Stimulated activated CD8-positive, alpha-beta memory T cell treated with anti-CD3 and anti-CD28 coated beads, Interleukin-4, amount 100 ng/mL, for 48 hours (primary cell): Measurements from ENCODE around the gene SOHLH1.
"Not testable (repeated sequence)": the region's sequence is repeated elsewhere in the genome, so short reads cannot be mapped to it uniquely, and the experiment has no call there.

Source experiments
- DNase-seq: peaks from one replicate; pipeline ENCODE4 v3.0.0-alpha.2; 2020

Gene SOHLH1

GRCh38 chr9:135676891-135677290, 22.4 kb downstream of the SOHLH1 start:
- no peak for DNase-seq

- no peak for DNase-seq
These were observed 24.3 kb downstream of the SOHLH1 start for GRCh38 chr9:135674977-135675376.

GRCh38 chr9:135673941-135674340, 25.3 kb downstream of the SOHLH1 start:
- DNase-seq = no peak

GRCh38 chr9:135672786-135673185, 26.5 kb downstream of the SOHLH1 start:
- DNase-seq = not testable (repeated sequence)

GRCh38 chr9:135671591-135672041, 27.7 kb downstream of the SOHLH1 start:
- no peak for DNase-seq

GRCh38 chr9:135670721-135671590, 28.3 kb downstream of the SOHLH1 start:
- DNase-seq = no peak

- DNase-seq = no peak
These were observed 29.5 kb downstream of the SOHLH1 start for GRCh38 chr9:135669616-135670285.

GRCh38 chr9:135669018-135669417, 30.3 kb downstream of the SOHLH1 start:
- not testable (repeated sequence) for DNase-seq

- no peak for DNase-seq
These were observed 31.7 kb downstream of the SOHLH1 start for GRCh38 chr9:135667463-135668001.

GRCh38 chr9:135666534-135667462, 32.5 kb downstream of the SOHLH1 start:
- no peak for DNase-seq

- no peak for DNase-seq
These were observed 33.5 kb downstream of the SOHLH1 start for GRCh38 chr9:135665795-135666189.

GRCh38 chr9:135664801-135665794, 34.2 kb downstream of the SOHLH1 start:
- DNase-seq = no peak

- no peak for DNase-seq
These were observed 35.0 kb downstream of the SOHLH1 start for GRCh38 chr9:135664266-135664665.

GRCh38 chr9:135663857-135664256, 35.4 kb downstream of the SOHLH1 start:
- no peak for DNase-seq

- no peak for DNase-seq
These were observed 35.9 kb downstream of the SOHLH1 start for GRCh38 chr9:135663451-135663770.

- DNase-seq = no peak
These were observed 36.4 kb downstream of the SOHLH1 start, which contains the start of gene LCN9 for GRCh38 chr9:135662758-135663450. Gene LCN9, plus strand, starts transcription at chr9:135663309. Its CDS starts 13 bp downstream, at chr9:135663322.

GRCh38 chr9:135661816-135662560, 37.3 kb downstream of the SOHLH1 start:
- DNase-seq = no peak

GRCh38 chr9:135660407-135660806, 38.9 kb downstream of the SOHLH1 start:
- no peak for DNase-seq

- no peak for DNase-seq
These were observed 40.0 kb downstream of the SOHLH1 start for GRCh38 chr9:135659252-135659651.

GRCh38 chr9:135657416-135657815, 41.9 kb downstream of the SOHLH1 start:
- no peak for DNase-seq
